Adrenal gland (tissue), 12 donors: ENCODE measurements around the gene TNFRSF11A. TPM values are rescaled to one million over a fixed set of nuclear protein-coding genes. Genes with fewer than 3 reads are reported as not detected.

Source experiments
- DNase-seq, 7 donors: peaks; one replicate each; pipeline ENCODE4 v3.0.0-alpha.2; 2019 to 2020
- H3K27ac ChIP-seq, 5 donors: fragments of 200-600 bp; sonication (generic) in 4 of 5; 1 replicate in 3 of 5; 2 replicates in 2 of 5; pipeline versions ENCODE4 v1.5.1 to v1.8.0; 2016 to 2020; ENCODE audit warnings: mild to moderate bottlenecking in 1 of 5
- H3K27me3 ChIP-seq: fragments of 200-600 bp; 2 replicates; pipeline ENCODE4 v1.8.0; 2021
- H3K36me3 ChIP-seq, 2 donors: fragments of 200-600 bp; replicated peaks in 1 of 2; 1 replicate in 1 of 2; 2 replicates in 1 of 2; pipeline versions ENCODE4 v1.5.1 to v1.8.0; 2018 to 2022
- H3K4me1 ChIP-seq, 2 donors: fragments of 200-600 bp; replicated peaks in 1 of 2; 1 replicate in 1 of 2; 2 replicates in 1 of 2; pipeline versions ENCODE4 v1.5.1 to v1.8.0; 2018 to 2021
- H3K4me3 ChIP-seq, 4 donors: fragments of 200-600 bp; sonication (generic) in 3 of 4; one replicate each; pipeline ENCODE4 v1.5.1; 2016 to 2018
- H3K9me3 ChIP-seq, 3 donors: fragments of 200-600 bp; sonication (generic) in 1 of 3; replicated peaks in 1 of 3; 1 replicate in 2 of 3; 2 replicates in 1 of 3; pipeline versions ENCODE4 v1.5.1 to v1.8.0; 2016 to 2021
- CTCF ChIP-seq, 6 experiments: fragments of 450-650 bp in 4 of 6; fragments of 200-600 bp in 2 of 6; sonication (generic) in 1 of 6; IDR thresholded peaks; 1 replicate in 5 of 6; 2 replicates in 1 of 6; pipeline versions ENCODE4 v1.5.1 to v1.8.0; 2016 to 2021; ENCODE audit warnings: antibody characterized with exemption in 6 of 6, mild to moderate bottlenecking in 2 of 6, moderate library complexity in 1 of 6
- POLR2A ChIP-seq, 2 donors: fragments of 450-650 bp; IDR thresholded peaks; one replicate each; pipeline ENCODE4 v1.6.1; 2017; ENCODE audit warnings: antibody characterized with exemption in 2 of 2, mild to moderate bottlenecking in 2 of 2, moderate library complexity in 1 of 2
- WGBS, 4 donors: extraction: QIAGEN DNeasy Blood & Tissue Kit in 2 of 4; methylation state at CpG; one replicate each; pipeline versions ENCODE4 v1.1.5 to v1.1.7; 2013 to 2017; 5-methylcytosine and 5-hydroxymethylcytosine counted together
- intact Hi-C, 2 donors: fragments of 100-400 bp; cut with DNase I; formaldehyde crosslinking; loops; one replicate each; pipeline versions ENCODE4 v1.14.1 to v1.15.0; 2022 to 2023
- polyA plus RNA-seq, 3 donors: library from polyadenylated mRNA; stranded (reverse); fragments of 200-250 nt in 2 of 3; fragments of 350-450 nt in 1 of 3; fragmentation: Illumina TruSeq in 1 of 3; extraction: RNeasy Lipid Tissue Mini Kit (QIAGEN cat#74804) in 1 of 3; gene quantifications; one replicate each; pipeline ENCODE4 v1.2.3, GENCODE V29; 2013 to 2014
- total RNA-seq, 9 donors: library from RNA; depleted of rRNA in 4 of 9; stranded (reverse); fragments of >200 nt in 4 of 9; fragments of 120-200 nt in 1 of 9; fragmentation: NEBNext Ultra II Directional in 1 of 9; extraction: Animal tissue kit (Norgen Biotek cat#: 25700) in 1 of 9; gene quantifications; one replicate each; pipeline versions ENCODE4 v1.1.0 to v1.2.4, GENCODE V29; 2013 to 2023
- donor health status: healthy with polysubstance abuse.
- donor health status: Bipolar disorder and iron deficiency.
- donor health status: DM: yes; HTN: yes; CAD: no.
- donor health status: DM: no; HTN: no; CAD: no.
- donor health status: DM: no; HTN: no; CAD: no.
- donor health status: DM: yes; HTN: yes; CAD: no.

The TNFRSF11A gene
- total and polyA plus RNA-seq, 12 donors = 0.61 to 15.7 (median 4.2) TPM

GRCh38 chr18:62436636-62437234, 111.6 kb downstream of the TNFRSF11A start:
- Histone ChIP-seq H3K4me3 (peak overlapping the region in 1 of 4 donors; percentile 20), H3K9me3 (no peaks in the 10 kb centered on the region), H3K27ac (peak overlapping the region in 4 of 5 donors; percentile 73 to 90 (median 84)), H3K4me1 (peaks cover 20 to 34% of the 10 kb centered on the region in 2 donors), H3K36me3 (no peaks in the 10 kb centered on the region), H3K27me3 (no peaks in the 10 kb centered on the region)
- TF ChIP-seq CTCF (IDR thresholded peaks at IDR 0.05) (no peak), POLR2A (IDR thresholded peaks at IDR 0.05) (no peak)
- intact Hi-C loops = no loop called here
- 49 to 77% (median 56%) methylated on average over 6 to 7 of the region's 7 CpGs for WGBS, 4 donors
- DNase-seq = peak; percentile 45 to 65 (median 58)

- intact Hi-C loops = no loop called here
- WGBS, 4 donors = 12 to 18% (median 14%) methylated on average over 8 to 11 of the region's 11 CpGs
Measured at GRCh38 chr18:62437235-62438017, 112.3 kb downstream of the TNFRSF11A start.

GRCh38 chr18:62438018-62438329, 112.9 kb downstream of the TNFRSF11A start:
- TF ChIP-seq CTCF (IDR thresholded peaks at IDR 0.05) = no peak
- TF ChIP-seq POLR2A (IDR thresholded peaks at IDR 0.05) = no peak
- no peaks in the 10 kb centered on the region for H3K27me3 ChIP-seq
- peaks cover 20 to 34% of the 10 kb centered on the region in 2 donors for H3K4me1 ChIP-seq
- intact Hi-C loops = no loop called here
- peak in 5 of 7 donors; percentile 10 to 59 (median 30) for DNase-seq
- peak overlapping the region in 1 of 4 donors; percentile 20 for H3K4me3 ChIP-seq
- H3K9me3 ChIP-seq = no peaks in the 10 kb centered on the region
- no peaks in the 10 kb centered on the region for H3K36me3 ChIP-seq
- H3K27ac ChIP-seq = peak overlapping the region; percentile 31 to 90 (median 82)
- 35 to 49% (median 45%) methylated on average over 10 of the region's 10 CpGs for WGBS, 4 donors

More at GRCh38 chr18:62437235-62438017, 112.3 kb downstream of the TNFRSF11A start:
- peaks cover 20 to 34% of the 10 kb centered on the region in 2 donors for H3K4me1 ChIP-seq
- H3K9me3 ChIP-seq = no peaks in the 10 kb centered on the region
- no peaks in the 10 kb centered on the region for H3K36me3 ChIP-seq
- H3K27ac ChIP-seq = peak overlapping the region; percentile 31 to 90 (median 82)
- peak in 1 of 2 donors; percentile 23 for TF ChIP-seq POLR2A (IDR thresholded peaks at IDR 0.05)
- TF ChIP-seq CTCF (IDR thresholded peaks at IDR 0.05) = no peak
- H3K27me3 ChIP-seq = no peaks in the 10 kb centered on the region
- DNase-seq = peak; percentile 86 to 96 (median 95)
- H3K4me3 ChIP-seq = peak overlapping the region in 1 of 4 donors; percentile 20

- intact Hi-C loops = no loop called here
- WGBS, 4 donors = 58 to 68% (median 63%) methylated on average over 12 of the region's 12 CpGs
- H3K36me3 ChIP-seq = no peaks in the 10 kb centered on the region
- peaks cover 20 to 34% of the 10 kb centered on the region in 2 donors for H3K4me1 ChIP-seq
- no peaks in the 10 kb centered on the region for H3K9me3 ChIP-seq
- no peaks in the 10 kb centered on the region for H3K27me3 ChIP-seq
- peak in 5 of 7 donors; percentile 26 to 40 (median 34) for DNase-seq
- no peak for TF ChIP-seq POLR2A (IDR thresholded peaks at IDR 0.05)
- no peak for TF ChIP-seq CTCF (IDR thresholded peaks at IDR 0.05)
- H3K27ac ChIP-seq = peak overlapping the region in 2 of 5 donors; percentile 86 to 90
- H3K4me3 ChIP-seq = no peak overlapping the region
Measured at GRCh38 chr18:62438402-62438801, 113.3 kb downstream of the TNFRSF11A start.
